Psoas muscle (tissue), 8 donors: ENCODE results near the gene SHROOM3. TPM values are rescaled to one million over a fixed set of nuclear protein-coding genes. Genes with fewer than 3 reads are reported as not detected.

ENCODE experiments used
- ATAC-seq, 4 donors: fragments of 200-7000 bp; cut with Tn5 transposase; one replicate each; pipeline ENCODE4 v1.9.1; 2020; ENCODE audit warnings: moderate library complexity in 3 of 4, mild to moderate bottlenecking in 2 of 4
- DNase-seq, 2 donors: peaks; one replicate each; pipeline ENCODE4 v3.0.0-alpha.2; 2020
- H3K27ac ChIP-seq: fragments of 200-600 bp; one replicate; pipeline ENCODE4 v1.8.0; 2022
- H3K27me3 ChIP-seq, 3 donors: fragments of 200-600 bp in 1 of 3; one replicate each; pipeline versions ENCODE4 v1.6.1 to v1.8.0; 2013 to 2022; ENCODE audit warnings: low read length in 2 of 3, mild to moderate bottlenecking in 2 of 3, moderate library complexity in 1 of 3; ENCODE audit not compliant: insufficient read depth in 3 of 3
- H3K36me3 ChIP-seq, 2 donors: fragments of 200-600 bp in 1 of 2; one replicate each; pipeline versions ENCODE4 v1.6.1 to v1.8.0; 2013 to 2022; ENCODE audit warnings: low read depth in 1 of 2, mild to moderate bottlenecking in 1 of 2, moderate library complexity in 1 of 2; ENCODE audit not compliant: insufficient read depth in 1 of 2
- H3K4me1 ChIP-seq: fragments of 200-600 bp; one replicate; pipeline ENCODE4 v1.8.0; 2022
- H3K4me3 ChIP-seq: fragments of 200-600 bp; one replicate; pipeline ENCODE4 v1.8.0; 2022; ENCODE audit warnings: mild to moderate bottlenecking
- H3K9me3 ChIP-seq: fragments of 200-600 bp; one replicate; pipeline ENCODE4 v1.8.0; 2022
- CTCF ChIP-seq: fragments of 200-600 bp; IDR thresholded peaks from one replicate; pipeline ENCODE4 v1.8.0; 2022; ENCODE audit warnings: antibody characterized with exemption
- WGBS, 3 donors: extraction: QIAGEN DNeasy Blood & Tissue Kit; methylation state at CpG; one replicate each; pipeline versions ENCODE4 v1.1.6 to v1.1.7; 2013; 5-methylcytosine and 5-hydroxymethylcytosine counted together
- intact Hi-C, 2 donors: fragments of 100-400 bp; cut with DNase I; formaldehyde crosslinking; loops; one replicate each; pipeline versions ENCODE4 v1.11.0 to v1.14.2; 2022
- polyA plus RNA-seq, 3 donors: library from polyadenylated mRNA; stranded (reverse); fragments of 200-250 nt; gene quantifications; one replicate each; pipeline ENCODE4 v1.2.3, GENCODE V29; 2013
- total RNA-seq, 4 donors: library from RNA; stranded (reverse); fragmentation: NEBNext Ultra II Directional in 2 of 4; extraction: Animal tissue kit (Norgen Biotek cat#: 25700) in 2 of 4; gene quantifications; one replicate each; pipeline versions ENCODE4 v1.2.1 to v1.2.4, GENCODE V29; 2021 to 2023
- donor health status: healthy with polysubstance abuse.
- donor health status: DM: no; HTN: no; CAD: no; lungs with moderate emphysema.
- donor health status: Bipolar disorder and iron deficiency.
- donor health status: healthy.
- donor health status: DM: yes; HTN: yes; CAD: no.
- donor health status: DM: no; HTN: no; CAD: no.
- donor health status: DM: no; HTN: no; CAD: no.
- donor health status: DM: yes; HTN: yes; CAD: no.

Gene SHROOM3
- total and polyA plus RNA-seq, 7 donors: 0.01 to 0.79 (median 0.06) TPM

- no peaks in the 10 kb centered on the region for H3K27me3 ChIP-seq
- no peaks in the 10 kb centered on the region for H3K9me3 ChIP-seq
- no peak for DNase-seq
- ATAC-seq: no peak
- H3K4me3 ChIP-seq: no peak overlapping the region
- no peak overlapping the region for H3K27ac ChIP-seq
- TF ChIP-seq CTCF: no peak
- H3K4me1 ChIP-seq: no peaks in the 10 kb centered on the region
- intact Hi-C loops: no loop called here
- no peaks in the 10 kb centered on the region for H3K36me3 ChIP-seq
Observed at GRCh38 chr4:76470064-76470463, 35.0 kb downstream of the SHROOM3 start.

DNA sequence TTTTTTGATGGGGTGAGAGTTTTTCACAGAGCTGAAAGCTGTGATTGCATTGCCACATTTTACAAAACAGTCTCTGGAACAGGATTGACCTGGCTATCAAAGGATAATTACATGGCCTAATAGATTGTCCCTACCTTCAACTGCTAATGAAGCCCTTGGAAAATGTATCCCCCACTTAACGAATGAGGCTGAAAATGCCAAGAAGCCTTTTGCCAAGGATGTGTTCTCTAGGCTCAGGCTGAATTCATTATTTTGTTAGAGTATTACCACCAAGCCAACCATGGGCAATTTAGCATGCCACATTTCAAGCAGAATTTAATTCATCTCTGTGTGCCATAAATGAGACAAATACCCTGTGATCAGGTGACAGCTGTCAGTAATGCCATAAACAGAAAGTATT lies 35.5 kb downstream of the SHROOM3 start:
- Histone ChIP-seq H3K4me1 (no peaks in the 10 kb centered on the region), H3K27me3 (no peaks in the 10 kb centered on the region), H3K9me3 (no peaks in the 10 kb centered on the region), H3K27ac (no peak overlapping the region), H3K36me3 (no peaks in the 10 kb centered on the region), H3K4me3 (no peak overlapping the region)
- TF ChIP-seq CTCF: no peak
- intact Hi-C loops: no loop called here
- no peak for ATAC-seq
- WGBS, 3 donors: 44 to 77% (median 47%) methylated on average over 1 of the region's 1 CpG
- DNase-seq: no peak

GRCh38 chr4:76476571-76476970 lies 41.5 kb downstream of the SHROOM3 start:
- 60 to 70% (median 65%) methylated on average over 1 of the region's 1 CpG for WGBS, 3 donors
- Histone ChIP-seq H3K36me3 (no peaks in the 10 kb centered on the region), H3K27me3 (peaks cover 0 to 3% (median 0%) of the 10 kb centered on the region in 3 donors), H3K4me1 (no peaks in the 10 kb centered on the region), H3K4me3 (no peak overlapping the region), H3K9me3 (no peaks in the 10 kb centered on the region), H3K27ac (no peak overlapping the region)
- ATAC-seq: no peak
- intact Hi-C loops: no loop called here
- no peak for DNase-seq
- TF ChIP-seq CTCF: no peak

GRCh38 chr4:76484654-76485053 lies 49.6 kb downstream of the SHROOM3 start:
- intact Hi-C loops: loop anchor here in 1 of 2 donors (5.0 kb wide), 1 partner anchor 227 kb away; no protein-coding TSS in a partner anchor
- TF ChIP-seq CTCF: no peak
- H3K4me3 ChIP-seq: no peak overlapping the region
- H3K4me1 ChIP-seq: no peaks in the 10 kb centered on the region
- no peak overlapping the region for H3K27ac ChIP-seq
- WGBS, 3 donors: 57 to 69% (median 65%) methylated on average over 3 of the region's 3 CpGs
- ATAC-seq (no peak), DNase-seq (no peak)
- H3K9me3 ChIP-seq: no peaks in the 10 kb centered on the region
- no peaks in the 10 kb centered on the region for H3K27me3 ChIP-seq
- no peaks in the 10 kb centered on the region for H3K36me3 ChIP-seq

- WGBS, 3 donors: 42 to 53% (median 49%) methylated on average over 3 of the region's 3 CpGs
- H3K4me1 ChIP-seq: no peaks in the 10 kb centered on the region
- intact Hi-C loops: loop anchor here in 1 of 2 donors (5.0 kb wide), 1 partner anchor 228 kb away; no protein-coding TSS in a partner anchor
- no peaks in the 10 kb centered on the region for H3K36me3 ChIP-seq
- no peak for TF ChIP-seq CTCF
- ATAC-seq (no peak), DNase-seq (no peak)
- H3K27me3 ChIP-seq: no peaks in the 10 kb centered on the region
- no peak overlapping the region for H3K27ac ChIP-seq
- H3K9me3 ChIP-seq: no peaks in the 10 kb centered on the region
- no peak overlapping the region for H3K4me3 ChIP-seq
Observed at GRCh38 chr4:76485450-76485849, 50.4 kb downstream of the SHROOM3 start.
